Measurements from ENCODE around the gene CILP.
"Not testable (repeated sequence)": the region's sequence is repeated elsewhere in the genome, so short reads cannot be mapped to it uniquely, and the experiment has no call there.

The CILP gene

GRCh38 chr15:65196637-65197336 lies 14.5 kb downstream of the CILP start:
- DNase-seq (ENCODE audit: low read depth) = no peak

GRCh38 chr15:65195548-65195923 lies 15.7 kb downstream of the CILP start:
- DNase-seq (ENCODE audit: low read depth) = no peak

GRCh38 chr15:65194826-65195547 lies 16.3 kb downstream of the CILP start:
- DNase-seq (ENCODE audit: low read depth) = no peak

GRCh38 chr15:65192016-65192415 lies 19.3 kb downstream of the CILP start:
- DNase-seq (ENCODE audit: low read depth) = no peak

GRCh38 chr15:65189102-65189740 lies 22.1 kb downstream of the CILP start:
- DNase-seq (ENCODE audit: low read depth) = no peak

GRCh38 chr15:65188472-65188871 lies 22.8 kb downstream of the CILP start:
- not testable (repeated sequence) for DNase-seq (ENCODE audit: low read depth)

- DNase-seq (ENCODE audit: low read depth) = peak; percentile 85
Measured at GRCh38 chr15:65184868-65185717, 26.2 kb downstream of the CILP start, which contains the start of gene CLPX. CLPX (minus strand) TSS chr15:65185342; CDS start chr15:65185153, 189 bp downstream.

- DNase-seq (ENCODE audit: low read depth) = peak; percentile 17
Measured at GRCh38 chr15:65184305-65184867, 26.9 kb downstream of the CILP start.

GRCh38 chr15:65183865-65184159 lies 27.5 kb downstream of the CILP start:
- no peak for DNase-seq (ENCODE audit: low read depth)

GRCh38 chr15:65182538-65182937 lies 28.7 kb downstream of the CILP start:
- no peak for DNase-seq (ENCODE audit: low read depth)

GRCh38 chr15:65181582-65182353 lies 29.5 kb downstream of the CILP start:
- DNase-seq (ENCODE audit: low read depth) = not testable (repeated sequence)

- DNase-seq (ENCODE audit: low read depth) = no peak
Measured at GRCh38 chr15:65180167-65180566, 31.1 kb downstream of the CILP start.

- no peak for DNase-seq (ENCODE audit: low read depth)
Measured at GRCh38 chr15:65177901-65178300, 33.4 kb downstream of the CILP start.

- no peak for DNase-seq (ENCODE audit: low read depth)
Measured at GRCh38 chr15:65176056-65176455, 35.2 kb downstream of the CILP start.

- DNase-seq (ENCODE audit: low read depth) = no peak
Measured at GRCh38 chr15:65175511-65175910, 35.8 kb downstream of the CILP start.

- DNase-seq (ENCODE audit: low read depth) = no peak
Measured at GRCh38 chr15:65174509-65174908, 36.8 kb downstream of the CILP start.

GRCh38 chr15:65172531-65172930 lies 38.7 kb downstream of the CILP start:
- DNase-seq (ENCODE audit: low read depth) = no peak

- no peak for DNase-seq (ENCODE audit: low read depth)
Measured at GRCh38 chr15:65171428-65171827, 39.8 kb downstream of the CILP start.

GRCh38 chr15:65165875-65166274 lies 45.4 kb downstream of the CILP start:
- no peak for DNase-seq (ENCODE audit: low read depth)

- no peak for DNase-seq (ENCODE audit: low read depth)
Measured at GRCh38 chr15:65164139-65164538, 47.1 kb downstream of the CILP start.

- DNase-seq (ENCODE audit: low read depth) = no peak
Measured at GRCh38 chr15:65163041-65163440, 48.2 kb downstream of the CILP start.
